Measurements from ENCODE around the gene OBP2A.

DNA sequence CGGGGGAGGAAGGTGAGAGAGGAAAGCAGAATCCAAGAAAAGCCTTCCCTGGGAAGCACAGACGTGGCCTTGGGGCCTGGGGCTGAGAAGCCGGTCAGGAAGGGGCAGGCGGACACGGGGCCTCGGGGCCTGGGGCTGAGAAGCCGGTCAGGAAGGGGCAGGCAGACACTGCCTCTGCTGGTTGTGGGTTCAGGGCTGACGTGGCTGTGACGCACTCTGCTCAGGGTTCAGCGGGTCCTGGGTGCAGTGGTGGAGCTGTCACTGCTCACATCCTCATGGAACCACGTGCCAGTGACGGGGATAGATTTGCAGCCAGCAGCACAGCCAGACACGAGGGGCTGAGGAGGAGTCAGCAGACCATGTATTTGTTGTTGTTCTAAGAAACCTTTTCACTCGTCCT is 28.4 kb downstream of the OBP2A start:
- TF ChIP-seq POLR2A (IDR thresholded peaks at IDR 0.05) (no peak), EP300 (IDR thresholded peaks at IDR 0.05) (no peak)
